Neural cell (in vitro differentiated cells): ENCODE measurements around the gene CCDC179.

Source experiments
- CTCF ChIP-seq: fragments of 450-650 bp; IDR thresholded peaks from 2 replicates; pipeline ENCODE4 v1.5.1; 2014; ENCODE audit warnings: antibody characterized with exemption, mild to moderate bottlenecking, moderate library complexity; ENCODE audit not compliant: poor library complexity, severe bottlenecking
- EP300 ChIP-seq: fragments of 450-650 bp; conservative IDR thresholded peaks from 2 replicates; pipeline ENCODE4 v1.6.1; 2014; ENCODE audit warnings: antibody characterized with exemption, mild to moderate bottlenecking, moderate library complexity; ENCODE audit not compliant: poor library complexity, severe bottlenecking
- EZH2 ChIP-seq: fragments of 200-600, 300-800 bp; shearing (Covaris generic), sonication (generic); IDR thresholded peaks from 2 replicates; pipeline ENCODE4 v1.6.1; 2014; ENCODE audit warnings: antibody characterized with exemption, low read length, borderline replicate concordance, mild to moderate bottlenecking; ENCODE audit not compliant: insufficient read depth, poor library complexity, severe bottlenecking
- MXI1 ChIP-seq: fragments of 450-650 bp; conservative IDR thresholded peaks from 2 replicates; pipeline ENCODE4 v1.6.1; 2014; ENCODE audit warnings: antibody characterized with exemption, mild to moderate bottlenecking; ENCODE audit not compliant: poor library complexity, severe bottlenecking
- POLR2AphosphoS5 ChIP-seq: IDR thresholded peaks from 2 replicates; pipeline ENCODE4 v1.6.1; 2012
- RAD21 ChIP-seq: fragments of 450-650 bp; conservative IDR thresholded peaks from 2 replicates; pipeline ENCODE4 v1.6.1; 2014; ENCODE audit warnings: antibody characterized with exemption, mild to moderate bottlenecking, moderate library complexity
- REST ChIP-seq: IDR thresholded peaks from 2 replicates; pipeline ENCODE4 v1.6.1; 2012; ENCODE audit warnings: borderline replicate concordance
- SMC3 ChIP-seq: fragments of 450-650 bp; conservative IDR thresholded peaks from 2 replicates; pipeline ENCODE4 v1.6.1; 2014; ENCODE audit warnings: antibody characterized with exemption, mild to moderate bottlenecking, moderate library complexity; ENCODE audit not compliant: poor library complexity
- TAF1 ChIP-seq: IDR thresholded peaks from 2 replicates; pipeline ENCODE4 v1.6.1; 2012; ENCODE audit warnings: low read depth

GRCh38 chr11:22807391-22807790 lies 52.9 kb downstream of the CCDC179 start:
- TF ChIP-seq CTCF = no peak
- no peak for TF ChIP-seq REST
- no peak for TF ChIP-seq EP300
- no peak for TF ChIP-seq EZH2
- TF ChIP-seq MXI1 = no peak
- no peak for TF ChIP-seq POLR2AphosphoS5
- TF ChIP-seq TAF1 = no peak
- TF ChIP-seq RAD21 = no peak
- TF ChIP-seq SMC3 = no peak
